HepG2 (cell line): Measurements from ENCODE around the gene BACE1-AS. TPM values are rescaled to one million over a fixed set of nuclear protein-coding genes. Genes with fewer than 3 reads are reported as not detected.
A peak's percentile ranks its signal among the peaks of the same experiment; 100 is the strongest.

ENCODE experiments used
- ATAC-seq: fragments of 200-7000 bp; cut with Tn5 transposase; 3 replicates; pipeline ENCODE4 v1.9.1; 2020; ENCODE audit warnings: mild to moderate bottlenecking, moderate library complexity
- BruUV-seq: library from RNA; stranded (reverse); fragments of 400-500 nt; replicated peaks from 2 replicates; lab custom pipeline; 2021; lab: Mats Ljungman, UMichigan
- CTCF ChIA-PET: fragments of 300-600 bp; formaldehyde crosslinking; extraction: SDS; loops from one replicate; lab custom pipeline; 2021; ENCODE audit warnings: low total read pairs, inconsistent platforms, low intra/inter-chr PET ratio; lab: Yijun Ruan, JAX
- POLR2A ChIA-PET: fragments of 350-600 bp; sonication (Branson Sonifier 250); formaldehyde crosslinking; loops from one replicate; lab custom pipeline; 2020; ENCODE audit warnings: antibody characterized with exemption, inconsistent platforms; lab: Yijun Ruan, JAX
- DNase-seq: peaks from one replicate; pipeline ENCODE4 v3.0.0-alpha.2; 2015; ENCODE audit warnings: low spot score
- FAIRE-seq: peaks from 3 replicates; lab custom pipeline; 2011; peaks lifted over from hg19 to GRCh38; lab: Jason Lieb, UNC
- H2AFZ ChIP-seq: one replicate; pipeline ENCODE4 v1.6.1; 2011; ENCODE audit warnings: low read length, inconsistent platforms
- H3K27ac ChIP-seq: fragments of 300-600 bp; 3 replicates; pipeline ENCODE4 v1.8.0; 2011; ENCODE audit warnings: mixed run types, mild to moderate bottlenecking, mixed read lengths, low read length, inconsistent platforms; ENCODE audit not compliant: insufficient read depth; ENCODE audit errors: extremely low read length
- H3K27me3 ChIP-seq, 2 experiments: fragments of 200-600 bp in 1 of 2; 2 replicates in 1 of 2; 3 replicates in 1 of 2; pipeline versions ENCODE4 v1.6.0 to v1.8.0; 2011; ENCODE audit warnings: low read length in 2 of 2, mild to moderate bottlenecking in 2 of 2, moderate library complexity in 2 of 2, inconsistent platforms in 1 of 2; ENCODE audit not compliant: insufficient read depth in 2 of 2, control insufficient read depth in 1 of 2
- H3K36me3 ChIP-seq, 2 experiments: fragments of 200-600 bp in 1 of 2; replicated peaks in 1 of 2; 2 replicates in 1 of 2; 3 replicates in 1 of 2; pipeline versions ENCODE4 v1.5.1 to v1.8.0; 2011; ENCODE audit warnings: low read length in 2 of 2, inconsistent platforms in 1 of 2; ENCODE audit not compliant: insufficient read depth in 2 of 2, control insufficient read depth in 1 of 2
- H3K4me1 ChIP-seq: 2 replicates; pipeline ENCODE4 v1.5.1; 2012; ENCODE audit warnings: low read length, inconsistent platforms; ENCODE audit not compliant: insufficient read depth
- H3K4me2 ChIP-seq: 2 replicates; pipeline ENCODE4 v1.6.0; 2011; ENCODE audit warnings: low read depth, low read length, inconsistent platforms
- H3K4me3 ChIP-seq, 3 experiments: fragments of 200-600 bp in 1 of 3; sonication (generic), shearing (Covaris generic) in 1 of 3; replicated peaks in 1 of 3; 2 replicates each; pipeline ENCODE4 v1.5.1; 2011 to 2016; ENCODE audit warnings: low read length in 3 of 3, inconsistent platforms in 2 of 3, low read depth in 2 of 3, mild to moderate bottlenecking in 2 of 3, control low read depth in 1 of 3, mixed read lengths in 1 of 3; ENCODE audit not compliant: insufficient read depth in 1 of 3
- H3K79me2 ChIP-seq: one replicate; pipeline ENCODE4 v1.6.1; 2011; ENCODE audit warnings: low read length, inconsistent platforms; ENCODE audit not compliant: insufficient read depth
- H3K9ac ChIP-seq: 2 replicates; pipeline ENCODE4 v1.6.0; 2011; ENCODE audit warnings: mild to moderate bottlenecking, low read depth, low read length, inconsistent platforms; ENCODE audit not compliant: insufficient read depth
- H3K9me3 ChIP-seq: 2 replicates; pipeline ENCODE4 v1.5.1; 2012; ENCODE audit warnings: mild to moderate bottlenecking, low read length
- H4K20me1 ChIP-seq: 2 replicates; pipeline ENCODE4 v1.6.0; 2011; ENCODE audit warnings: inconsistent platforms, mild to moderate bottlenecking, low read length, moderate library complexity; ENCODE audit not compliant: insufficient read depth
- HMGA1 ChIP-seq: sonication (generic); formaldehyde crosslinking; conservative IDR thresholded peaks from 2 replicates; pipeline ENCODE4 v1.4.0; 2020; ENCODE audit warnings: missing genetic modification reagents
- JUN ChIP-seq: sonication (generic); formaldehyde crosslinking; IDR thresholded peaks from 2 replicates; pipeline ENCODE4 v1.4.0; 2020; ENCODE audit warnings: mild to moderate bottlenecking, missing genetic modification reagents
- NCOA2 ChIP-seq: sonication (generic); formaldehyde crosslinking; IDR thresholded peaks from 2 replicates; pipeline ENCODE4 v1.8.0; 2022; ENCODE audit warnings: inconsistent platforms
- RBFOX2 ChIP-seq: fragments of 200-400 bp; formaldehyde crosslinking; IDR thresholded peaks from 2 replicates; pipeline ENCODE4 v1.6.1; 2017; ENCODE audit warnings: low read depth, mild to moderate bottlenecking, low read length
- RXRA ChIP-seq: sonication (generic); formaldehyde crosslinking; IDR thresholded peaks from 2 replicates; pipeline ENCODE4 v1.5.1; 2020; ENCODE audit warnings: missing genetic modification reagents
- SNAI1 ChIP-seq: sonication (generic); formaldehyde crosslinking; IDR thresholded peaks from 2 replicates; pipeline ENCODE4 v1.5.0; 2020; ENCODE audit warnings: mild to moderate bottlenecking, missing genetic modification reagents, borderline replicate concordance
- SNAPC2 ChIP-seq: sonication (generic); formaldehyde crosslinking; IDR thresholded peaks from 2 replicates; pipeline ENCODE4 v1.8.1; 2022; ENCODE audit warnings: mild to moderate bottlenecking, missing genetic modification reagents
- ZBTB21 ChIP-seq: sonication (generic); formaldehyde crosslinking; IDR thresholded peaks from 2 replicates; pipeline ENCODE4 v1.4.0; 2020; ENCODE audit warnings: missing genetic modification reagents
- ZBTB7A ChIP-seq: sonication (generic); formaldehyde crosslinking; IDR thresholded peaks from 2 replicates; pipeline ENCODE4 v1.8.0; 2022; ENCODE audit warnings: mild to moderate bottlenecking, missing genetic modification reagents
- ZNF772 ChIP-seq: sonication (generic); formaldehyde crosslinking; IDR thresholded peaks from 2 replicates; pipeline ENCODE4 v1.5.0; 2020; ENCODE audit warnings: mild to moderate bottlenecking, missing genetic modification reagents
- ZNF792 ChIP-seq: IDR thresholded peaks from 2 replicates; pipeline ENCODE4 v1.6.1; 2016
- ZNF879 ChIP-seq: sonication (generic); formaldehyde crosslinking; IDR thresholded peaks from 2 replicates; pipeline ENCODE4 v1.8.1; 2023; ENCODE audit warnings: missing genetic modification reagents
- WGBS: methylation state at CpG from one replicate; pipeline ENCODE4 v1.1.6; 2017; ENCODE audit warnings: low lambda C conversion rate; 5-methylcytosine and 5-hydroxymethylcytosine counted together
- in situ Hi-C: cut with HindIII; loops from 2 replicates; pipeline ENCODE4 v1.10.0; 2017; ENCODE audit warnings: low pct_unique_long_range_greater_than_20kb; ENCODE audit not compliant: extremely low pct_ligation_motif_present
- intact Hi-C: fragments of 100-400 bp; cut with micrococcal nuclease; formaldehyde crosslinking; loops from one replicate; pipeline ENCODE4 v1.10.0; 2022; ENCODE audit not compliant: unreplicated experiment
- polyA plus RNA-seq, 8 experiments: library from polyadenylated mRNA; depleted of rRNA in 3 of 8; stranded (reverse) in 7 of 8; unstranded in 1 of 8; fragments of >200 nt; fragmentation: Illumina TruSeq in 4 of 8; extraction: Trizol in 4 of 8; gene quantifications; 2 replicates each; pipeline versions ENCODE4 v1.2.1 to v1.2.3, GENCODE V29; 2011 to 2016; ENCODE audit warnings: low read depth in 4 of 8, missing spikeins in 1 of 8, mixed read lengths in 1 of 8; ENCODE audit not compliant: insufficient read depth in 1 of 8
- total RNA-seq, 5 experiments: library from RNA; depleted of rRNA; stranded (reverse); fragments of >200 nt; fragmentation: Illumina TruSeq; extraction: Trizol; gene quantifications; 2 replicates each; pipeline ENCODE4 v1.2.3, GENCODE V29; 2016; ENCODE audit warnings: low read depth in 1 of 5
- TF ChIP-seq, protein P1 (sequence below): sonication (generic); formaldehyde crosslinking; IDR thresholded peaks from 2 replicates; pipeline ENCODE4 v1.4.0; 2020; ENCODE audit warnings: missing genetic modification reagents, mild to moderate bottlenecking, borderline replicate concordance
- TF ChIP-seq, protein P2 (sequence below): sonication (generic); formaldehyde crosslinking; IDR thresholded peaks from 2 replicates; pipeline ENCODE4 v1.4.0; 2020; ENCODE audit warnings: missing genetic modification reagents
- TF ChIP-seq, protein P3 (sequence below): sonication (generic); formaldehyde crosslinking; IDR thresholded peaks from 2 replicates; pipeline ENCODE4 v1.4.0; 2020; ENCODE audit warnings: mild to moderate bottlenecking, missing genetic modification reagents
- TF ChIP-seq, protein P4 (sequence below): sonication (generic); formaldehyde crosslinking; IDR thresholded peaks from 2 replicates; pipeline ENCODE4 v1.5.0; 2020; ENCODE audit warnings: missing genetic modification reagents
- TF ChIP-seq, protein P5 (sequence below): IDR thresholded peaks from 2 replicates; pipeline ENCODE4 v1.6.1; 2016; ENCODE audit warnings: missing compliant biosample characterization, missing genetic modification reagents, borderline replicate concordance

BACE1-AS gene
- total and polyA plus RNA-seq, 2 of the 13 experiments (the other 11 are each of a cell fraction or from before 2014, with no cell fraction given) = 2.0 to 3.9 TPM

DNA sequence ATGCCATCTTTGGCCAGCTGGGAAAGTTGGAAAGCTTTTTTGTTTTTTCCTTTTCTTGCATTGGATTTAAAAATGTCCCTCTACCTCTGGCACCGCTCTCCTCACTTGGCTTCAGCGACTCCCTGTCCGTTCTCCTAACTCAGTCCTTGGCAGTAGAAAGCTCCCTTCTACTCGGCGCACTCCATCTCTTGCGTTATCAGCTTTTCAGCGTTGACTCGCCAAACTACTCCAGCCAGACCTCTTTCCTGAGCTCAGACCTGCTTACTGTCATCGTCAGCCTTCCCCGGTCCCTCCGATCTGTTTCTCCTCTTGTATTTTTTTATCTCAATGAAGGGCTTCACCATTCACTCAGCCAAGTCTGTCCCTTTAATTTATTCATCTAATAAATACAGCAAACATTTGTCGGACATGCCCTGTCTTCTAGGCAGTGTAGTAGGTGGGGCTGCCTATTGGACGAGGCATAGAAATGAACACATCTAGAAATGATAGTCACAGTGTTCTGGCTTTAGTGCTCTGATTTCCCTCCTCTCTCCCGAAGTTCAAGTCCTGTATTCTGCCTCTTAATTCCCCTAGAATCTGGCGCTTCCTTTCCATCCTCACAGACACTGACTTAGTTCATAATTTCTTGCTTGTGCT, 37.3 kb downstream of the BACE1-AS start:
- no TSS peak for BruUV-seq
- H4K20me1 ChIP-seq = no peaks in the 10 kb centered on the region
- POLR2A ChIA-PET = interaction anchor here (0.9 to 2.4 kb wide), 7 partner anchors 13 to 184 kb away, joined by 3 to 33 read pairs (median 6); partner anchors contain the start of genes BACE1, PAFAH1B2 and SIDT2
- H3K4me2 ChIP-seq = peak overlapping the region; percentile 84
- CTCF ChIA-PET = no interaction called here
- intact Hi-C loops (no loop called here), in situ Hi-C loops (no loop called here)
- no peaks in the 10 kb centered on the region for H3K36me3 ChIP-seq
- no peaks in the 10 kb centered on the region for H3K9me3 ChIP-seq
- no peak for DNase-seq
- no peaks in the 10 kb centered on the region; a peak in 1 of 5 replicates for H3K27me3 ChIP-seq
- WGBS = 10% methylated on average over 15 of the region's 15 CpGs
- no peak for FAIRE-seq
- H3K9ac ChIP-seq = peak overlapping the region; percentile 75
- H3K4me3 ChIP-seq = peak overlapping the region; percentile 78 to 86 (median 79)
- peaks cover 29% of the 10 kb centered on the region for H3K4me1 ChIP-seq
- peak; percentile 64 for ATAC-seq
- H3K79me2 ChIP-seq = no peaks in the 10 kb centered on the region
- H3K27ac ChIP-seq = peak overlapping the region; percentile 60
- no peak overlapping the region for H2AFZ ChIP-seq
- no peak for TF ChIP-seq RXRA (CRISPR knock-in tag)
- no peak for TF ChIP-seq SNAPC2
- TF ChIP-seq NCOA2 (CRISPR knock-in tag) = no peak
- no peak for TF ChIP-seq ZBTB21 (CRISPR knock-in tag)
- TF ChIP-seq, protein P1, sequence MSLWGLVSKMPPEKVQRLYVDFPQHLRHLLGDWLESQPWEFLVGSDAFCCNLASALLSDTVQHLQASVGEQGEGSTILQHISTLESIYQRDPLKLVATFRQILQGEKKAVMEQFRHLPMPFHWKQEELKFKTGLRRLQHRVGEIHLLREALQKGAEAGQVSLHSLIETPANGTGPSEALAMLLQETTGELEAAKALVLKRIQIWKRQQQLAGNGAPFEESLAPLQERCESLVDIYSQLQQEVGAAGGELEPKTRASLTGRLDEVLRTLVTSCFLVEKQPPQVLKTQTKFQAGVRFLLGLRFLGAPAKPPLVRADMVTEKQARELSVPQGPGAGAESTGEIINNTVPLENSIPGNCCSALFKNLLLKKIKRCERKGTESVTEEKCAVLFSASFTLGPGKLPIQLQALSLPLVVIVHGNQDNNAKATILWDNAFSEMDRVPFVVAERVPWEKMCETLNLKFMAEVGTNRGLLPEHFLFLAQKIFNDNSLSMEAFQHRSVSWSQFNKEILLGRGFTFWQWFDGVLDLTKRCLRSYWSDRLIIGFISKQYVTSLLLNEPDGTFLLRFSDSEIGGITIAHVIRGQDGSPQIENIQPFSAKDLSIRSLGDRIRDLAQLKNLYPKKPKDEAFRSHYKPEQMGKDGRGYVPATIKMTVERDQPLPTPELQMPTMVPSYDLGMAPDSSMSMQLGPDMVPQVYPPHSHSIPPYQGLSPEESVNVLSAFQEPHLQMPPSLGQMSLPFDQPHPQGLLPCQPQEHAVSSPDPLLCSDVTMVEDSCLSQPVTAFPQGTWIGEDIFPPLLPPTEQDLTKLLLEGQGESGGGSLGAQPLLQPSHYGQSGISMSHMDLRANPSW = no peak
- no peak for TF ChIP-seq RBFOX2
- no peak for TF ChIP-seq ZNF879 (CRISPR knock-in tag)
- TF ChIP-seq JUN (CRISPR knock-in tag) = no peak
- TF ChIP-seq ZNF792 = no peak
- TF ChIP-seq ZBTB7A (CRISPR knock-in tag) = no peak
- TF ChIP-seq, protein P2, sequence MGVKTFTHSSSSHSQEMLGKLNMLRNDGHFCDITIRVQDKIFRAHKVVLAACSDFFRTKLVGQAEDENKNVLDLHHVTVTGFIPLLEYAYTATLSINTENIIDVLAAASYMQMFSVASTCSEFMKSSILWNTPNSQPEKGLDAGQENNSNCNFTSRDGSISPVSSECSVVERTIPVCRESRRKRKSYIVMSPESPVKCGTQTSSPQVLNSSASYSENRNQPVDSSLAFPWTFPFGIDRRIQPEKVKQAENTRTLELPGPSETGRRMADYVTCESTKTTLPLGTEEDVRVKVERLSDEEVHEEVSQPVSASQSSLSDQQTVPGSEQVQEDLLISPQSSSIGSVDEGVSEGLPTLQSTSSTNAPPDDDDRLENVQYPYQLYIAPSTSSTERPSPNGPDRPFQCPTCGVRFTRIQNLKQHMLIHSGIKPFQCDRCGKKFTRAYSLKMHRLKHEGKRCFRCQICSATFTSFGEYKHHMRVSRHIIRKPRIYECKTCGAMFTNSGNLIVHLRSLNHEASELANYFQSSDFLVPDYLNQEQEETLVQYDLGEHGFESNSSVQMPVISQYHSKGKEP (CRISPR knock-in tag) = no peak
- TF ChIP-seq, protein P3, sequence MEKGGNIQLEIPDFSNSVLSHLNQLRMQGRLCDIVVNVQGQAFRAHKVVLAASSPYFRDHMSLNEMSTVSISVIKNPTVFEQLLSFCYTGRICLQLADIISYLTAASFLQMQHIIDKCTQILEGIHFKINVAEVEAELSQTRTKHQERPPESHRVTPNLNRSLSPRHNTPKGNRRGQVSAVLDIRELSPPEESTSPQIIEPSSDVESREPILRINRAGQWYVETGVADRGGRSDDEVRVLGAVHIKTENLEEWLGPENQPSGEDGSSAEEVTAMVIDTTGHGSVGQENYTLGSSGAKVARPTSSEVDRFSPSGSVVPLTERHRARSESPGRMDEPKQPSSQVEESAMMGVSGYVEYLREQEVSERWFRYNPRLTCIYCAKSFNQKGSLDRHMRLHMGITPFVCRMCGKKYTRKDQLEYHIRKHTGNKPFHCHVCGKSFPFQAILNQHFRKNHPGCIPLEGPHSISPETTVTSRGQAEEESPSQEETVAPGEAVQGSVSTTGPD (CRISPR knock-in tag) = no peak
- TF ChIP-seq, protein P4, sequence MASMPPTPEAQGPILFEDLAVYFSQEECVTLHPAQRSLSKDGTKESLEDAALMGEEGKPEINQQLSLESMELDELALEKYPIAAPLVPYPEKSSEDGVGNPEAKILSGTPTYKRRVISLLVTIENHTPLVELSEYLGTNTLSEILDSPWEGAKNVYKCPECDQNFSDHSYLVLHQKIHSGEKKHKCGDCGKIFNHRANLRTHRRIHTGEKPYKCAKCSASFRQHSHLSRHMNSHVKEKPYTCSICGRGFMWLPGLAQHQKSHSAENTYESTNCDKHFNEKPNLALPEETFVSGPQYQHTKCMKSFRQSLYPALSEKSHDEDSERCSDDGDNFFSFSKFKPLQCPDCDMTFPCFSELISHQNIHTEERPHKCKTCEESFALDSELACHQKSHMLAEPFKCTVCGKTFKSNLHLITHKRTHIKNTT = no peak
- no peak for TF ChIP-seq SNAI1 (CRISPR knock-in tag)
- TF ChIP-seq ZNF772 (CRISPR knock-in tag) = 0 out of 2 replicates have a peak, but pooled peaks have one; percentile 5
- TF ChIP-seq, protein P5, sequence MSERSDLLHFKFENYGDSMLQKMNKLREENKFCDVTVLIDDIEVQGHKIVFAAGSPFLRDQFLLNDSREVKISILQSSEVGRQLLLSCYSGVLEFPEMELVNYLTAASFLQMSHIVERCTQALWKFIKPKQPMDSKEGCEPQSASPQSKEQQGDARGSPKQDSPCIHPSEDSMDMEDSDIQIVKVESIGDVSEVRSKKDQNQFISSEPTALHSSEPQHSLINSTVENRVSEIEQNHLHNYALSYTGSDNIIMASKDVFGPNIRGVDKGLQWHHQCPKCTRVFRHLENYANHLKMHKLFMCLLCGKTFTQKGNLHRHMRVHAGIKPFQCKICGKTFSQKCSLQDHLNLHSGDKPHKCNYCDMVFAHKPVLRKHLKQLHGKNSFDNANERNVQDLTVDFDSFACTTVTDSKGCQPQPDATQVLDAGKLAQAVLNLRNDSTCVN (CRISPR knock-in tag) = no peak
- TF ChIP-seq HMGA1 (CRISPR knock-in tag) = no peak
